GM21423 (cell line): ENCODE results near the gene NOM1.
"Not testable (repeated sequence)": the region's sequence is repeated elsewhere in the genome, so short reads cannot be mapped to it uniquely, and the experiment has no call there.

Experiments
- ATAC-seq: cut with Tn5 transposase; IDR thresholded peaks from one replicate; pipeline ENCODE4 v1.9.1; 2021; ENCODE audit warnings: mild to moderate bottlenecking, moderate library complexity; ENCODE audit not compliant: unreplicated experiment

The NOM1 gene

DNA sequence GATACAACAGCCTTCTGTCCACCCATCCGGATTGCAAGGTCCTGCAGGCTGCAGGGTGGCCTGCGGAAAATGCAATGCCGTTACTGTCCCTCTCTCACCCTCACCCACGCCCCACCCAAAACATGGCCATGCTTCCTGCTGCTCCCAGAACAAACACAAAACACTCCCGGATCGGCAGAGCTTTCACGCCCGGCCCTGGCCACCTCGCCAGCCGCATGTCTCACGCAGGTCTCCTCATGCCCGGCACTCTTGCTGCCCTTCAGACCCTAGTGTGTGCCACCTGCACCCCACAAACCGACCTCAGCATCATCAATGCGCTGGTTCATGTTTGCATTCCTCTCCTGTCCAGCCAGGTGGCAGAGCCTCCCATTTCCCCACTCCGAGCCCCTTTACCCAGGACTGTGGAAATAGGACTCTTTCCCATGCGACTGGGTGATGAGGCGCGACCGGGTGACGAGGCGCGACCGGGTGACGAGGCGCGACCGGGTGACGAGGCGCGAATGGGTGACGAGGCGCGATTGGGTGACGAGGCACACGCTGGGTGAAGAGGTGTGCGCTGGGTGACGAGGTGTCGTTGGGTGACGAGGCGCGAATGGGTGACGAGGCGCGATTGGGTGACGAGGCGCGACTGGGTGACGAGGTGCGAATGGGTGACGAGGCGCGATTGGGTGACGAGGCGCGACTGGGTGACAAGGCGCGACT lies 8.9 kb upstream of the NOM1 start:
- ATAC-seq, result no peak

DNA sequence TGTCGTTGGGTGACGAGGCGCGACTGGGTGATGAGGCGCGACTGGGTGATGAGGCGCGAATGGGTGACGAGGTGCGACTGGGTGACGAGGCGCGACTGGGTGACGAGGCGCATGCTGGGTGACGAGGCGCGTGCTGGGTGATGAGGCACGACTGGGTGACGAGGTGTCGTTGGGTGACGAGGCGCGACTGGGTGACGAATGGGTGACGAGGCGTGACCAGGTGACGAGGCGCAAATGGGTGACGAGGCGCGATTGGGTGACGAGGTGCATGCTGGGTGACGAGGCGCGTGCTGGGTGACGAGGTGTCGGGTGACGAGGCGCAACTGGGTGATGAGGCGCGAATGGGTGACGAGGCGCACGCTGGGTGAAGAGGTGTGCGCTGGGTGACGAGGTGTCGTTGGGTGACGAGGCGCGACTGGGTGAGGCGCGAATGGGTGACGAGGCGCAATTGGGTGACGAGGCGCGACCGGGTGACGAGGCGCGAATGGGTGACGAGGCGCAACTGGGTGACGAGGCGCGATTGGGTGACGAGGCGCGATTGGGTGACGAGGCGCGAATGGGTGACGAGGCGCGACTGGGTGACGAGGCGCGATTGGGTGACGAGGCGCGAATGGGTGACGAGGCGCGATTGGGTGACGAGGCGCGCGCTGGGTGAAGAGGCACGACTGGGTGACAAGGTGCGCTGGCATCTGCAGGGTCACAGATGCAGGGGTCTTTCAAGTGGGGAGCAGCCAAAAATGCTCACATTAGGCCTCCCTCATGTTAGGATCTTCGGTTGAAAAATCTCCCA lies 7.9 kb upstream of the NOM1 start:
- ATAC-seq, result no peak

DNA sequence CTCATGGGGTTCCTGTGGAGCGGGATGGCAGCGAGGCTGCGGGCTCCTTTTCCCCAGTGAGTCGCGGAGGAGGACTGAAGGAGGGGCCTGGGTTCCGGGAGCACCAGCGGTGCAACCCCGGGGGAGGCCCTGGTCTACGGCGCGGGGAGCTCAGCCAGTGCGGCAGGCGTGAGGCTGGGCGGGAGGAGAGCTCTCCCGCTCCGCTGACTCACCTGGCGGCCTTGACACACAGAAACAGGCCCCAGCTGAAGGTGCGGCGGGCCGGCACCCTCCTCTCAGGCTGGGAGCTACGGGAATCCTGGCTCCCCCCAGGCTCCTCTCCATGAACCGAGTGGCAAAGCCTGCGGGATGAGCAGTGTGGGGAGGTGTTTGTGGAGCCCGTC lies 6.8 kb upstream of the NOM1 start:
- no peak for ATAC-seq

DNA sequence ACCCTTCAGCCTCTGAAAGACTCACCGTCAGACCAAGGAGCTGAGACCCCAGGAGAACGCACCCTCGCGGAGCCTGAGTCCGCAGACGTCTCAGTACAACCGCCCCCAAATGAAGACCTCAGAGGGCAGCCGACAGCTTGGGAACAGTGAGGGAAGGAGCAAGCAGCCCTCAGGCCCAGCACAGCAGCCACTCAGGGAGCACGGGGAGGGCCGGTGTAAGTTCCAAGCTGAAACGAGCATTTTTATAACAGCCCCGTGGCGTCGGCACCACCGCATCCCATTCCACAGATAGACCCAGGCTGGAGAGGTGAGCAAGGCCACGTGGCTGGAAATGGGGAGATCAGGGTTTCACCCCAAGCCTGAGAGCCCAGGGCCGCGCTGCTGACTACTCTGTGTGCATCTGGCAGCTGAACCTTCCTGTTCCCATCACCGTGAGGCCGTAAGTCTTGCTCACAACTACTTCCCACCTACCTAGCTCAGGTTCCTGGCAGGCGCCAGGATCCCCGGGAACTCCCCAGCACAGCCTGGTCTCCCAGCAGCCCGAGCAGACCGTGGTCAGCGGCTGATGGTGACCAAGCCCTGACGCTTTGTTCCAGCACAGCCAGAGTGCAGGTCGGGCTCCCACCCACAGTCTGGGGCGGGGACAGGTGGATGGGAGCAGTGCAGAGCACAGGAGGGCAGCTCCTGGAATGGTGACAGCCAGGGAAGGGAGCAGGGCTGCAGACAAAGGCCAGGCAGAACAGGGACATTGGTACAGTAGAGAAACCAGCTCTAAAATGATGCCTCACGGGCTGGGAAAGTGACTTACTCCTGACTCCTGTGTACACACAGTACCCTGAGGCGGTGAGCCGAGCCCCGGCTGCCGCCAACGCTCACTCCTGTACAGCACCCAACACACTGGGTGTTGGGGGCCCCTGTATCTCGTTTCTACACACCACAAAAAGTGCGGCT lies 6.1 kb upstream of the NOM1 start:
- no peak for ATAC-seq

DNA sequence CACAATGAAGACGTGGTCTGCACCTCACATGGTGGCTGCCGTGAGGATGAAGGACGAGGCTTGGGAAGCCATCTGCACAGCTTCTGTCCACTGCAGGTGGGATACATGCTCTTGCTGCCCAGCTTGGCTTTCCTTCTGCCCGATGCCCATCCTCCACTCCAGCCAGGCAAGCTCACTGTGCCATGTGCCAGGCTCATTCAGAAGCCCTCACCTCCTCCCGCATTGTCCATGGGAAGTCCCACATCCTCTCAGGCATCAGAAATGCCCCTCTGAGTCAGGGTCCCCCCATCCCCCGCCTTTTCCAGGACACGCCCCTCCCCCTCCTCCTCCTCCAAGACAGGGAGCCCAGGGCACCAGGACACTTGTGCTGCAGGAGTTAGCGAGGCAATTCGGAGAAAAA lies 4.6 kb upstream of the NOM1 start:
- ATAC-seq, result no peak

DNA sequence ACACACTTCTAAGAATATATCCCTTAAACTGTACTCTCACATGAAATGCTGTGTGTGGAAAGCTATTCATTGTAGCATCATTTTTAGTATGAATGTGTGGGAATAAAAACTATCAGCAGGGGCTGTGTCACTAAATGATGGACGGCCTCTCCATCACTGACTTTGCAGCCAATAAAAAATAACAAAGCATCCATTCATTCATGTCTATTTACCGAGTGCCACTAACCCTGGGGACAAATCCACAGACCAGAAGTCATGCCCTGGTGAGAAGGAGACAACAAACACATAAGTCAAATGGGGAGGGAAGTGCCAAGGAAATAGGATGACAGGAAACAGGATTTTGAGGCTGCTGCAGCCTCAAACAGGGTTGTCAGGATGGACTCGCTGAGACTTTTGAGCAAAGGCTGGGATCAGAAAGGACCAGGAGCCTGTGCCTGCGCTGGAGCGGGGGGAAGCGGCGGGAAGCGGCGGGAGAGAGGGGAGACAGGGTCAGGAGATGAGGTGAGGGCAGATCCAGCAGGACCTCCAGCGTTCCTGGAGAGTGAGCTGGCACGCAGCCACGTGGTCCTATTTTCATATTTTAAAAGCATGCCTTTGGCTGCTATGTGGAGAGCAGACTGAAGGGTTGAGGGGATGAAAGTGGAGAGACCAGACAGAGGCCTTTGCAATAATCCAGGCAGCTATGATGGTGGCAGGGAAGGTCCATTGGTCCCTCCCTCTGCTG lies 2.2 kb upstream of the NOM1 start:
- ATAC-seq, result no peak

DNA sequence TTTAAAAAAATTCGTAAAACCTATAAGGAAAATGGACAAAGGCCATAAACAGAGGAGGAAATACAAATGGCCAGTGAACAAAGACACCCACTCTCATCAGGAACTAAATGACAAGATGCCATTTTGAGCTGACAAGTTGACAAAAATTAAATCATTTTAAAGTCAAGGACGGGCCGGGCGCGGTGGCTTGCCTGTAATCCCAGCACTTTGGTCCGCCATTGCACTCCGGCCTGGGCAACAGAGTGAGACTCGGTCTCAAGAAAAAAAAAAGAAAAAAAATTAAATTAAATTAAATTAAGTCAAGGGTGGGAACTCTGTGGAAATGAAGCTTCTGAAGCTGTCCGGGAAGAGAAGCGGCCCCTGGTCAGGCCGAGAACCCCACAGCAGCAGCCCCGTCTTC lies 1.2 kb upstream of the NOM1 start:
- ATAC-seq, result no peak

DNA sequence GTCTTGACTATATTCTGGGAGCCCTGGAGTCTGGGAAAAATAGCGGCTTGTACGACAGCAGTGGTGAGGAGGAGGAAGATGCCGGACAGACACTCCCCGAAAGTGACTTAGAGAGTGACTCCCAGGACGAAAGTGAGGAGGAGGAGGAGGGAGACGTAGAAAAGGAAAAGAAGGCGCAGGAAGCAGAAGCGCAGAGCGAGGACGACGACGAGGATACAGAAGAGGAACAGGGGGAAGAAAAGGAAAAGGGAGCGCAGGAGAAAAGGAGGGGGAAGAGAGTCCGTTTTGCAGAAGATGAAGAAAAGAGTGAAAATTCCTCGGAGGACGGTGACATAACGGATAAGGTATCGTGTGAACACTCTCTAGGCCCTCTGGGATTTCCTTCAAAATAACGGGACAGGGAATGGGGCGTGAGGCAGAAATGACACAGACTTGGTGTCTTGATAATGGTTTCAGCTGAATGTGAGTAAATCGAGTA lies 908 bp downstream of the NOM1 start:
- ATAC-seq, result no peak

DNA sequence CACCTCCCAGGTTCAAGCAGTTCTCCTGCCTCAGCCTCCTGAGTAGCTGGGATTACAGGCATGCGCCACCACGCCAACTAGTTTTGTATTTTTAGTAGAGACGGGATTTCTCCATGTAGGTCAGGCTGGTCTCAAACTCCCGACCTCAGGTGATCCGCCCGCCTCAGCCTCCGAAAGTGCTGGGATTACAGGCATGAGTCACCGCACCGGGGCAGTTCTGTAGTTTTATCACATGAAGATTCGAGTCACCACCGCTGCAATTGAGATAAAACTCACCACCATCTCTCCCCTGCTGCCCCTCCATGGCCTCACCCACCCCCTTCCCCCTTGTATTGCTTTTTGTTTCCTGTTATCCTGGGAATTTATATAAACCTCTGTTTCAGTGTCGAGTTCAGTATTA lies 3.7 kb downstream of the NOM1 start:
- ATAC-seq, result not testable (repeated sequence)

DNA sequence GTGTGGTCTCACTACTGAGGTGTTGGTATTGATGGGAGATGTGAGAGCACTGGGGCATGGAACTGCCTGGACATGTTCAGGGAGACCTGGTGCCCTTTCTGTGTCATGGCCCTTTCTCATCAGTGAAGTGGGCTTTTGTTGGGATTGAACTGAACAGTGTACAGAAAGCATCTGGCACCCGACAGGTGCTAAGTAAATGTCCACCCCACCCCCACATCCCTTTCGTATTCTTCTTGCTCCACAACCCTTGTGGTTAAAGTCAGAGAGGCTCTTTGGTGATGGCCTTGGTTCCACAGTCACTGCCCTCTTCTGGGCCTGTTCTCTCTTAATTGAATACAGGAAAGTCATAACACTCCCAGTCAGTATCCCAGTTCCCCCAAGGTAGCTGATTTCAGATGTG lies 5.4 kb downstream of the NOM1 start:
- ATAC-seq, result no peak

DNA sequence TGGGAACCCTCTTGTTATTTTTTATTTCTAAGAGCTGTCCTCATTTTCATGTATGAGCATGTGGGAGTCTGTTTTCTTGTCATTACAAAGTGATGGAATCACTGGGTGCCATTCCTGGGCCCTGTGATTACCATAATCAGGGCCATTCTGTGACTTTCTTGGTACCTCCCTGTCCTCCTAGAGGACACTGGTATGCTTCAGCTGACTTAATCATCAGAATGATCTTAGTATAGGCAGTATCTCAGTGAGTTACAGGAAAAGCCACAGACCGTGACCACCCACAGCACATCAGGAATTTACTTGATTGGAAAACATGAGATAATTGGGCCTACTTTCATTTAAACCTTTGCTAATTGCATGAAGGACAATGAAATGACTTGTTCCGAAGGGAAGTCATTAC lies 7.2 kb downstream of the NOM1 start:
- ATAC-seq, result no peak

DNA sequence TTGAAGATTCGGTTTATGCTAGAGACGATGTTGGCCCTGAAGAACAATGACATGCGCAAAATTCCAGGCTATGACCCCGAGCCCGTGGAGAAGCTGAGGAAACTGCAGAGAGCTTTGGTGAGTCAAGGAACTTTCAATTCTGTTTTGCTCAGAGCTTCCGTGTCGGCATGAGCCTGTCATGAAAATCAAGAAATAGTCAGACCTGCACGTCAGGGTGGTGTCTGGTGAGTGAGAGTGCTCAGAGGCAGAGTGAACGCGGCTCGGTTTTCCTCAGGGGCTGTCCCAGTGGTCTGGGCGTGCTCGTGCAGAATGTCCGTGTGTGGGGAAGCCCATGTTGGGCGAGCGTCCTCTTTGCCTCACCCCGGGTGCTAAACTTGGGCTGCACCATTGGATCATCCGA lies 12.6 kb downstream of the NOM1 start:
- no peak for ATAC-seq

DNA sequence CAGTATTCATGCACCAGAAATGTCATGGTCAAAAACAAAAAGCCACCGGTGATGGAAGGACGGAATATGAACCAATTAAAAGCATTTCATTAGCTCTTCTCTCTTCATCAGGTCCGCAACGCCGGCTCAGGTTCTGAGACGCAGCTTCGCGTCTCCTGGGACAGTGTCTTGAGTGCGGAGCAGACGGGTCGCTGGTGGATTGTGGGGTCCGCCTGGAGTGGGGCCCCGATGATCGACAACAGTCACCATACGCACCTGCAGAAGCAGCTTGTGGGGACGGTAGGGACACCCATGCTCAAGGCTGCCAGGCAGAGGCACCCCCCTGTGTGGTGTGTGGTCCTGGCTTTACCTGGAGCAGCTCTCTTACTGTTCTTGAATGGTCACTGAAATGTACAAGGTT lies 13.4 kb downstream of the NOM1 start:
- no peak for ATAC-seq

DNA sequence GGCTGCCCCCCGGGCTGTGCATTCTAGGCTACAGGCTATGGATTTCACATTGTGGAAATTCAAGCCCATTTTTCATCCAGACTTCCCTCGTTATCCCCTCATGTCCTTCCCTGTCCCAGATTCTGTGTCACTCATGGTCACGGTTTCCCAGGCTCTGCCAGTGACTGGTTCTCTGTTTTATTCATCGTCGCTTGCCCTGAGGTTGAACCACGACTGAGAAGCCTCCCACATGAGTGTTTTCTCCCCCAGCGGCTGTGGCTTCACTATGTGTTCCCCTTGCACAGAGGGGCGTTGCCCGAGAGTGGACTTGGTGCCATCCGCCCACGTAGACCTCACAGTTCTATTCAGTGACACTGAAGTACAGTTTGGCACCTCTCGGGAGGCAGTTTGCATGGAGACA lies 14.0 kb downstream of the NOM1 start:
- ATAC-seq, result no peak

DNA sequence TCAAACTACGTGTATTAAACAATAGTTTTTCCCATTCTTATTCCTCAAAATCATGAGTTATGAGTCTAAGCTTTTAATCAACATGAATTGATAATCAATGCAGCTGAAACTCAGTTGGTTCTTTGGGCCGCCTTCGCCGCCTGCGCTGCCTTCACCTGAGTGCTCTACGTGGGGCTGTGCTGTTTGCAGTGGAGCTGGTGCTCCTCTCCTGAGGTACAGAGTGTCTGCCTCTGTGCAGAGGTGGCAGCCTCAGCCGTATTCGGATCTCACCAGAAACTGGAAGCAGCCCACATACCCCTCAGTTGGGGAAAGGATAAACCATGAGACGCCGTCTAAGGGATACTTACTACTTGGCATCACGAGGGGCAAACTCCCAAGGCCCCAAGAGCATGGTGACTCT lies 15.5 kb downstream of the NOM1 start:
- ATAC-seq, result no peak

DNA sequence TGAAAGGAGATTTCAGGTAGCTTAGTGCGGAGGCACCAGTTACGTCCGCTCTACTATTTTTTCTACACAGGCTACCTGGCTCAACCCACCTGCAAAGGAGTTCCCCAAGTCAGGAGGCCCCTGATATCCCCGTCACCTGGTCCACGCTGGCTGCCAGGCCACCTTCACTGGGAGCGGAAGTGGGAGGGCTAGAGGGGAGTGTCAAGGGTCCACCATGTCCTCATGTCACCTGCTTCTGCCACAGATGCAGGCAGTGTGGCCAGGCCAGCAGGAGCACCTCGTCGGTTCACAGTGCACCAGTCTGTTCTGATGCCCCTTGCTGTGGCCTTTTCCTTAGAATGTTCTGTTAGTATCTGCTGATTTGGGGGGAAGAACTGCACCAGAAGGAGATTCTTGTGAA lies 16.9 kb downstream of the NOM1 start:
- ATAC-seq, result no peak

DNA sequence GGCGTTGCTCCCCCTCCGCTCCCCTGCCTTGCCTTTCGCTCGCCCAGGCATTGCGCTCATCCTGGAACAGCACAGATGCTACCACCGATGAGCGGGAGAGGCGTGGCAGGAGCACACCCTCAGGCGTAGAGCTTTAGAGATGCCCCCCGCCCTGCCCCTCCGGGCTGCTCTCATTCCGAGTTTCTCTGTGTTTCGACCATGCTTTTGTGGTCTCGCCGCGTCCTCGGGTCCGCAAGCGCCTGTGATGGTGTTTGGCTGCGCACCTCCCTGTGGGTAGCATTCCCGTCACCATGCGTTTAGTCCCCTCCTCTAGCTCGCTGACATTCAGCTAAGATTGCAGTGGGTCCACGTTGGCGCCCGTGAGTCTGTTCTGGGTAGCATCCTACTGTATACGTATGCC lies 18.7 kb downstream of the NOM1 start:
- no peak for ATAC-seq

DNA sequence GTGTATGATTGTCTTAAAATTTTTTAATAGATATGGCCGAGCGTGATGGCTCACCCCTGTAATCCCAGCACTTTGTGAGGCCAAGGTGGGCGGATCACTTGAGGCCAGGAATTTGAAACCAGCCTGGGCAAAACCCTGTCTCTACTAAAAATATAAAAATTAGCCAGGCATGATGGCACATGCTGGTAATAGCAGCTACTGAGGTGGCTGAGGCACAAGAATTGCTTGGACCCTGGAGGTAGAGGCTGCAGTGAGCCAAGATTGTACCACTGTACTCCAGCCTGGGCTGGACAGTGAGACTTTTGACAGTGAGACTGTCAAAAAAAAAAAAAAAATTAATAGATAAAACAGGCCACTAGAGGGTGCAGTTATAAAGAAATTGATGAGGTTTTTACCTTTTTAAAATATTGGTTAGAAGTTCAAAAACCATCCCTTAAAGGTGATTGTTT lies 20.5 kb downstream of the NOM1 start:
- ATAC-seq, result no peak

DNA sequence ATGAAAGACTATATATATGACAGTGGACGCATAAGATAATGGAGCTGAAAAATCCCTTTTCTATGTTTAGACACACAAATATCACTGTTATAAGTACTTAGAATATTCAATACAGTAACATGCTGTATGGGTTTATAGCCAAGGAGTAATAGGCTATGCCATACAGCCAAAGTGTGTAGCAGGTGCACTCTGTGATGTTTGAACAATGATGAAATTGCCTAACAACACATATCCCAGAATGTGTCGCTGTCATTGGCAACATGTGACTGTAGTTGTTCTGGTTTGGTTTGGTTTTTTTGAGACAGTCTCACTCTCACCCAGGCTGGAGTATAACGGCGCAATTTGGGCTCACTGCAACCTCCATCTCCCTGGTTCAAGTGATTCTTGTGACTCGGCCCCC lies 26.1 kb downstream of the NOM1 start:
- no peak for ATAC-seq

DNA sequence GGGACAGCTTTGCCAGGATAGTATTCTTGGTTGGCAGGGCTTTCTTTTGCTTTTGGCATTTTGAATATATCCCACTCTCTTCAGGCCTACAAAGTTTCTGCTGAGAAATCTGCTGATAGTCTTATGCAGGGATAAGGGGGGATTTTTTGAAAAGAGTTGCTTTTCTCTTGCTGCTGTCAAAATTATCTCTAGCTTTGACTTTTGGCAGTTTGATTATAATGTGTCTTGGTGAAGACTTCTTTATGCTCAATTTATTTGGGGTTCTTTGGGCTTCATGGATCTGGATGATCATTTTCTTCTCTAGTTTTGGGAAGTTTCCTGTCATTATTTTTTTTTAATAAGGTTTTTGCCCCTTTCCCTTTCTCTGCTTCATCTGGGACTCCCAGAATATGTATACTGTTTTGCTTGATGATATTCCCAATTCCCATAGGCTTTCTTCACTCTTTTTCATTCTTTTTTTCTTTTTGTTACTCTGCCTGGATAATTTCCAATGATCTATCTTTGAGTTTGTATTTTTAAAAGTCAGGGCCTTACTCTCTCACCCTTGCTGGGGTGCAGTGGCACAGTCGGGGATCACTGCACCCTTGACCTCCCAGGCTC lies 29.6 kb downstream of the NOM1 start:
- no peak for ATAC-seq
